Mucosa of descending colon (tissue), 3 donors: ENCODE measurements around the gene ELOVL3. TPM values are rescaled to one million over a fixed set of nuclear protein-coding genes. Genes with fewer than 3 reads are reported as not detected.
A peak's percentile ranks its signal among the peaks of the same experiment; 100 is the strongest.
"Not testable (repeated sequence)": the region's sequence is repeated elsewhere in the genome, so short reads cannot be mapped to it uniquely, and the experiment has no call there.

Source experiments
- ATAC-seq: fragments of 200-7000 bp; cut with Tn5 transposase; one replicate; pipeline ENCODE4 v1.9.1; 2020; ENCODE audit warnings: mild to moderate bottlenecking, moderate library complexity
- DNase-seq, 3 donors: peaks; one replicate each; pipeline ENCODE4 v3.0.0-alpha.2; 2020
- H3K36me3 ChIP-seq: fragments of 200-600 bp; one replicate; pipeline ENCODE4 v1.8.0; 2021; ENCODE audit warnings: low read depth, mild to moderate bottlenecking
- H3K4me1 ChIP-seq: fragments of 200-600 bp; one replicate; pipeline ENCODE4 v1.8.0; 2021; ENCODE audit warnings: low read depth, mild to moderate bottlenecking
- H3K4me3 ChIP-seq: fragments of 200-600 bp; one replicate; pipeline ENCODE4 v1.8.0; 2021; ENCODE audit warnings: mild to moderate bottlenecking
- H3K9me3 ChIP-seq: fragments of 200-600 bp; one replicate; pipeline ENCODE4 v1.8.0; 2021; ENCODE audit warnings: mild to moderate bottlenecking
- intact Hi-C, 2 donors: fragments of 100-400 bp; cut with DNase I in 1 of 2; cut with micrococcal nuclease in 1 of 2; formaldehyde crosslinking; loops; one replicate each; pipeline versions ENCODE4 v1.11.0 to v1.11.1; 2022; cut with DNase I, micrococcal nuclease
- total RNA-seq, 3 donors: library from RNA; stranded (reverse); fragmentation: NEBNext Ultra II Directional in 2 of 3; extraction: Animal tissue kit (Norgen Biotek cat#: 25700) in 2 of 3; gene quantifications; one replicate each; pipeline versions ENCODE4 v1.2.1 to v1.2.4, GENCODE V29; 2021 to 2023
- TF ChIP-seq, protein P1 (sequence below): fragments of 200-600 bp; IDR thresholded peaks from one replicate; pipeline ENCODE4 v1.8.0; 2022; ENCODE audit warnings: antibody characterized with exemption, mild to moderate bottlenecking
- donor health status: DM: no; HTN: no; CAD: no; lungs with moderate emphysema.
- donor health status: DM: no; HTN: no; CAD: no.
- donor health status: DM: no; HTN: yes; CAD: no.

The ELOVL3 gene
- total RNA-seq, 3 donors from 2014 or later, result 0.22 TPM; not detected in 2

- ATAC-seq (no peak), DNase-seq (no peak)
- TF ChIP-seq, protein P1, sequence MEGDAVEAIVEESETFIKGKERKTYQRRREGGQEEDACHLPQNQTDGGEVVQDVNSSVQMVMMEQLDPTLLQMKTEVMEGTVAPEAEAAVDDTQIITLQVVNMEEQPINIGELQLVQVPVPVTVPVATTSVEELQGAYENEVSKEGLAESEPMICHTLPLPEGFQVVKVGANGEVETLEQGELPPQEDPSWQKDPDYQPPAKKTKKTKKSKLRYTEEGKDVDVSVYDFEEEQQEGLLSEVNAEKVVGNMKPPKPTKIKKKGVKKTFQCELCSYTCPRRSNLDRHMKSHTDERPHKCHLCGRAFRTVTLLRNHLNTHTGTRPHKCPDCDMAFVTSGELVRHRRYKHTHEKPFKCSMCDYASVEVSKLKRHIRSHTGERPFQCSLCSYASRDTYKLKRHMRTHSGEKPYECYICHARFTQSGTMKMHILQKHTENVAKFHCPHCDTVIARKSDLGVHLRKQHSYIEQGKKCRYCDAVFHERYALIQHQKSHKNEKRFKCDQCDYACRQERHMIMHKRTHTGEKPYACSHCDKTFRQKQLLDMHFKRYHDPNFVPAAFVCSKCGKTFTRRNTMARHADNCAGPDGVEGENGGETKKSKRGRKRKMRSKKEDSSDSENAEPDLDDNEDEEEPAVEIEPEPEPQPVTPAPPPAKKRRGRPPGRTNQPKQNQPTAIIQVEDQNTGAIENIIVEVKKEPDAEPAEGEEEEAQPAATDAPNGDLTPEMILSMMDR, result no peak
- peaks cover 12% of the 10 kb centered on the region for H3K9me3 ChIP-seq
- intact Hi-C loops, result no loop called here
- no peak overlapping the region for H3K4me3 ChIP-seq
- no peaks in the 10 kb centered on the region for H3K36me3 ChIP-seq
- H3K4me1 ChIP-seq, result peaks cover 9% of the 10 kb centered on the region
Observed at GRCh38 chr10:102202386-102202785, 23.7 kb upstream of the ELOVL3 start.

DNA sequence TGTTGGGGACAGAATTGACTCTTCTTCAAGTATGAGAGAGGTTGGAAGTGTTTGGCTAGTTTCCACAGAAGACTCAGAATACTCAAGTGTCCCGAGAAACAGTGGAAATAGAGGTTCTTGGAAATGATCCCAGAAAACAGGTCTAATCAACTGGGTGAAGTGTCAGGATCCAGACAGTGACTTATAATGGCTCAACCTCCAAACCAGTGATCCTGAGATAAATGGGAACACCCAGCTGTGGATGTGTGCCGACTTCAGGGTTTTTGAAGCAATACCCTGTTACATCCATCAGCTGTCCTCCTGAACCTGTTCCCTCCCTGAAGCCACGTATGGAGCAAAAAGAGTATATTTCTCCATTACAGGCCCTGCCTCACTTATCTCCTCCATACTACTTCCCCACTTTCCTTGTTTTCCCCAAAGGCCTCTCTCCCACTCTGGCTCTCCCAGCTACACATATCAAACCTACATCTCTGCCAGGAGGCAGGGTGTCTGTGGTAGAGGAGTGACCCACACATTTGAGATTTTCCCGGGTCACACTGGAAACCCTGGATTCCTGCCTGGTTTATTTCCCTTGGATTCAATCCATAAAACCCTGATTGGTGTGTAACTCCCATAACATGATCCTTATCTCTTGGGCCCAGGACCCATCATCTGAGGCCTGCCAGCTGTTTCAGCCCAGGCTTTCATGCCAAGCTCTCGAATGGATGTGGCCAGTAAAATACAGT, 17.6 kb upstream of the ELOVL3 start:
- DNase-seq (peak in 1 of 3 donors; percentile 41), ATAC-seq (peak; percentile 65)
- no peaks in the 10 kb centered on the region for H3K36me3 ChIP-seq
- TF ChIP-seq, protein P1, result no peak
- no peak overlapping the region for H3K4me3 ChIP-seq
- peaks cover 12% of the 10 kb centered on the region for H3K9me3 ChIP-seq
- intact Hi-C loops, result no loop called here
- peaks cover 4% of the 10 kb centered on the region for H3K4me1 ChIP-seq

DNA sequence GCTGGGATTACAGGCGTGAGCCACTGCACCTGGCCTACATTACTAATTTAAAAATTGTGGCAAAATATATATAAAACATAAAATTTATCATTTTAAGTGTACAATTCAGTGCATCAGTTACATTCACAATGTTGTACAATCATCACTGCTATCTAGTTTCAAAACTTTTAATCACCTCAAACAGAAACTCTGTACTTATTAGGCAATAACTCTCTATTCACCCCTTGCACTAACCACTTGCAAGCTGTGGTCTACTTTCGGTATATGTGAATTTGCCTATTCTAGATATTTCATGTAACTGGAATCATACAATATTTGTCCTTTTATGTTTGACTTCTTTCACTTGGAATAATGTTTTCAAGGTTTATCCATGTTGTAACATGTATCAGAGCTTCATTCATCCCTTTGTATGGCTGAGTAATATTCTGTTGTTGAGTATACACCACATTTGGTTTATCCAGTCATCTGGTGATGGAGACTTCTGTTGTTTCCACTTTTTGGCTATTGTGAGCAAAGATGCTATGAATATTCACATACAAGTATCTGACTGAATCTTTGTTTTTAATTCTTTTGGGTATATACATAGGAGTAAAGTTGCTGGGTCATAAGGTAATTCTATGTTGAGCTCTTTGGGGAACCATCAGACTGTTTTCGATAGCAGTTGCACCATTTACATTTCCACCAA, 14.3 kb upstream of the ELOVL3 start:
- no peak overlapping the region for H3K4me3 ChIP-seq
- H3K4me1 ChIP-seq, result peaks cover 4% of the 10 kb centered on the region
- DNase-seq (no peak), ATAC-seq (no peak)
- no peaks in the 10 kb centered on the region for H3K9me3 ChIP-seq
- intact Hi-C loops, result no loop called here
- TF ChIP-seq, protein P1, result no peak
- no peaks in the 10 kb centered on the region for H3K36me3 ChIP-seq

GRCh38 chr10:102213599-102213998, 12.5 kb upstream of the ELOVL3 start:
- H3K36me3 ChIP-seq, H3K9me3 ChIP-seq, DNase-seq, ATAC-seq, intact Hi-C loops, H3K4me1 ChIP-seq, H3K4me3 ChIP-seq: not testable (repeated sequence)

DNA sequence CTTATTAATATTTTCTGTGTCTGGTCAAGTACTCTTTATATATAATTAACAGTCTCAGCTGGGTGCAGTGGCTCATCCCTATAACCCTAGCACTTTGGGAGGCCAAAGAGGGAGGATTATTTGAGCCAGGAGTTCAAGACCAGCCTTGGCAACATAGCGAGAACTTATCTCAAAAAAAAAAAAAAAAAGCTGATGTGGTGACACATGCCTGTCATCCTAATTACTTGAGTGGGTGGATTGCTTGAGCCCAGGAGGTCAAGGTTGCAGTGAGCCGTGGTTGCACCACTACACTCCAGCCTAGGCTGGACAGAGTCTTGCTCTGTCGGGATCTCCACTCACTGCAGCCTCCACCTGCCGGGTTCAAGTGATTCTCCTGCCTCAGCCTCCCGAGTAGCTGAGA, 6.7 kb upstream of the ELOVL3 start:
- intact Hi-C loops, result no loop called here
- H3K4me3 ChIP-seq, result no peak overlapping the region
- H3K4me1 ChIP-seq, result no peaks in the 10 kb centered on the region
- H3K36me3 ChIP-seq, result no peaks in the 10 kb centered on the region
- ATAC-seq, result no peak
- TF ChIP-seq, protein P1, result no peak
- DNase-seq, result no peak
- no peaks in the 10 kb centered on the region for H3K9me3 ChIP-seq

DNA sequence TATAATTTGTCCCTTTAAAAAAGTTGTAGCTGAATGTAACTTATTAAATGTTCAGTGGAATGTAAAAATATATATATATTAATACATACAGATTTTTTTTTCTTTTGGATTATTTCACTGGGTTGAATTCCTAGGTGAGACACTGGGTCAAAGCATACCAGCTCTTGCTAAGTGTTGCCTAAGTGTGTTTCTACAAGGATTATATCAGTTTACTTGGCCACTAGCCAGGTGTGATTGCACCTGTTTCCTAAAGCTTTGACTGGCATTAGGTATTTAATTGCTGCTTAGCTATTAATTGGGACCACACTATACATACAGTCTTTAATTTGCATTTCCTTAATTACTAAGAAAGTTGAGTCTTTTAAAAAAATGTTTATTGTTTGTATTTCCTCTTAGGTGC, 5.5 kb upstream of the ELOVL3 start:
- TF ChIP-seq, protein P1, result no peak
- H3K9me3 ChIP-seq, result no peaks in the 10 kb centered on the region
- DNase-seq (no peak), ATAC-seq (no peak)
- H3K4me3 ChIP-seq, result no peak overlapping the region
- intact Hi-C loops, result no loop called here
- H3K36me3 ChIP-seq, result no peaks in the 10 kb centered on the region
- H3K4me1 ChIP-seq, result no peaks in the 10 kb centered on the region
